Stimulated activated CD4-positive, alpha-beta T cell treated with anti-CD3 and anti-CD28 coated beads, Interleukin-4, amount 100 ng/mL, for 24 hours (primary cell): ENCODE measurements around the gene VENTX.

Source experiments
- DNase-seq: peaks from one replicate; pipeline ENCODE4 v3.0.0-alpha.2; 2020

Gene VENTX

GRCh38 chr10:133202778-133203651 is 34.6 kb upstream of the VENTX start:
- DNase-seq, result no peak

GRCh38 chr10:133203652-133204195 is 33.9 kb upstream of the VENTX start:
- no peak for DNase-seq

- no peak for DNase-seq
Measured at GRCh38 chr10:133204226-133205015, 33.2 kb upstream of the VENTX start.

- DNase-seq, result no peak
Measured at GRCh38 chr10:133205146-133205545, 32.5 kb upstream of the VENTX start.

GRCh38 chr10:133206356-133207040 is 31.2 kb upstream of the VENTX start:
- no peak for DNase-seq

- no peak for DNase-seq
Measured at GRCh38 chr10:133207041-133207600, 30.5 kb upstream of the VENTX start.

- no peak for DNase-seq
Measured at GRCh38 chr10:133207627-133208026, 30.0 kb upstream of the VENTX start.

- DNase-seq, result no peak
Measured at GRCh38 chr10:133208466-133208865, 29.2 kb upstream of the VENTX start.

GRCh38 chr10:133209117-133209516 is 28.5 kb upstream of the VENTX start:
- no peak for DNase-seq

- DNase-seq, result no peak
Measured at GRCh38 chr10:133209641-133210040, 28.0 kb upstream of the VENTX start.

GRCh38 chr10:133210398-133211140 is 27.1 kb upstream of the VENTX start:
- no peak for DNase-seq

GRCh38 chr10:133211141-133211830 is 26.4 kb upstream of the VENTX start:
- no peak for DNase-seq

- no peak for DNase-seq
Measured at GRCh38 chr10:133211959-133212852, 25.4 kb upstream of the VENTX start.

GRCh38 chr10:133212853-133213494 is 24.7 kb upstream of the VENTX start:
- DNase-seq, result no peak

GRCh38 chr10:133213641-133214467 is 23.8 kb upstream of the VENTX start:
- DNase-seq, result no peak

- no peak for DNase-seq
Measured at GRCh38 chr10:133214468-133215410, 22.9 kb upstream of the VENTX start.

GRCh38 chr10:133215586-133215985 is 22.1 kb upstream of the VENTX start:
- DNase-seq, result no peak

GRCh38 chr10:133216776-133217175 is 20.9 kb upstream of the VENTX start:
- DNase-seq, result no peak
